PC-9 (cell line): ENCODE results near the gene ZMYM4.

ENCODE experiments used
- CTCF ChIP-seq: fragments of 200-600 bp; sonication (generic); conservative IDR thresholded peaks from 2 replicates; pipeline ENCODE4 v1.6.1; 2017; ENCODE audit warnings: mixed run types, antibody characterized with exemption, mild to moderate bottlenecking, moderate library complexity
- EZH2 ChIP-seq: fragments of 200-600 bp; sonication (generic); IDR thresholded peaks from 2 replicates; pipeline ENCODE4 v1.8.0; 2017; ENCODE audit warnings: antibody characterized with exemption, low read depth

- TF ChIP-seq CTCF: no peak
- TF ChIP-seq EZH2: no peak
Observed at GRCh38 chr1:35398739-35399138, 130.2 kb downstream of the ZMYM4 start.
